HepG2 (cell line): ENCODE results near the gene STAMBPL1. TPM values are rescaled to one million over a fixed set of nuclear protein-coding genes. Genes with fewer than 3 reads are reported as not detected.
A peak's percentile ranks its signal among the peaks of the same experiment; 100 is the strongest.

Source experiments
- BCL6 ChIP-seq: IDR thresholded peaks from 2 replicates; pipeline ENCODE4 v1.6.1; 2016; ENCODE audit warnings: missing genetic modification reagents, missing compliant biosample characterization
- CEBPB ChIP-seq: IDR thresholded peaks from 2 replicates; pipeline ENCODE4 v1.6.1; 2011; ENCODE audit warnings: low read depth, low read length, improper control_type of control experiment, borderline replicate concordance
- ELF3 ChIP-seq: IDR thresholded peaks from 2 replicates; pipeline ENCODE4 v1.6.1; 2016; ENCODE audit warnings: missing genetic modification reagents, missing compliant biosample characterization
- ETV6 ChIP-seq: sonication (generic); formaldehyde crosslinking; conservative IDR thresholded peaks from 2 replicates; pipeline ENCODE4 v1.4.0; 2020; ENCODE audit warnings: missing genetic modification reagents
- FOXA3 ChIP-seq: IDR thresholded peaks from 2 replicates; pipeline ENCODE4 v1.6.1; 2016; ENCODE audit warnings: missing genetic modification reagents, missing compliant biosample characterization
- JUNB ChIP-seq: sonication (generic); formaldehyde crosslinking; IDR thresholded peaks from 2 replicates; pipeline ENCODE4 v1.8.0; 2022; ENCODE audit warnings: missing genetic modification reagents, mild to moderate bottlenecking, borderline replicate concordance
- MEF2D ChIP-seq: sonication (generic); formaldehyde crosslinking; IDR thresholded peaks from 2 replicates; pipeline ENCODE4 v1.5.1; 2020; ENCODE audit warnings: mild to moderate bottlenecking, missing genetic modification reagents
- NCOA2 ChIP-seq: sonication (generic); formaldehyde crosslinking; IDR thresholded peaks from 2 replicates; pipeline ENCODE4 v1.8.0; 2022; ENCODE audit warnings: inconsistent platforms
- NR2F6 ChIP-seq, 2 experiments: IDR thresholded peaks; 2 replicates each; pipeline ENCODE4 v1.6.1; 2016; ENCODE audit warnings: antibody characterized with exemption in 1 of 2, mild to moderate bottlenecking in 1 of 2
- RXRA ChIP-seq: sonication (generic); formaldehyde crosslinking; IDR thresholded peaks from 2 replicates; pipeline ENCODE4 v1.5.1; 2020; ENCODE audit warnings: missing genetic modification reagents
- RXRB ChIP-seq: IDR thresholded peaks from 2 replicates; pipeline ENCODE4 v1.6.1; 2016; ENCODE audit warnings: borderline replicate concordance, missing genetic modification reagents, missing compliant biosample characterization
- SIX4 ChIP-seq: sonication (generic); formaldehyde crosslinking; IDR thresholded peaks from 2 replicates; pipeline ENCODE4 v1.4.0; 2020; ENCODE audit warnings: missing genetic modification reagents
- SOX13 ChIP-seq, 3 experiments: fragments of 450-650 bp in 1 of 3; sonication (generic) in 1 of 3; formaldehyde crosslinking in 1 of 3; IDR thresholded peaks in 2 of 3; conservative IDR thresholded peaks in 1 of 3; 2 replicates each; pipeline versions ENCODE4 v1.5.0 to v1.6.1; 2016 to 2020; ENCODE audit warnings: antibody characterized with exemption in 1 of 3, mild to moderate bottlenecking in 1 of 3, missing compliant biosample characterization in 1 of 3, missing genetic modification reagents in 1 of 3, moderate library complexity in 1 of 3
- TCF7L2 ChIP-seq: IDR thresholded peaks from 2 replicates; pipeline ENCODE4 v1.6.1; 2011; ENCODE audit warnings: mild to moderate bottlenecking, low read depth, low read length, moderate library complexity
- TEF ChIP-seq: sonication (generic); formaldehyde crosslinking; IDR thresholded peaks from 2 replicates; pipeline ENCODE4 v1.5.0; 2020; ENCODE audit warnings: missing genetic modification reagents
- ZMYM4 ChIP-seq: sonication (generic); formaldehyde crosslinking; IDR thresholded peaks from 2 replicates; pipeline ENCODE4 v1.8.1; 2023; ENCODE audit warnings: mild to moderate bottlenecking, missing genetic modification reagents
- ZNF256 ChIP-seq: sonication (generic); formaldehyde crosslinking; conservative IDR thresholded peaks from 2 replicates; pipeline ENCODE4 v1.4.0; 2020; ENCODE audit warnings: missing genetic modification reagents
- ZNF264 ChIP-seq: sonication (generic); formaldehyde crosslinking; IDR thresholded peaks from 2 replicates; pipeline ENCODE4 v1.4.0; 2020; ENCODE audit warnings: missing genetic modification reagents
- ZNF704 ChIP-seq: sonication (generic); formaldehyde crosslinking; IDR thresholded peaks from 2 replicates; pipeline ENCODE4 v1.8.1; 2023; ENCODE audit warnings: mild to moderate bottlenecking, inconsistent platforms, moderate library complexity, missing genetic modification reagents, borderline replicate concordance
- ZNF891 ChIP-seq: sonication (generic); formaldehyde crosslinking; IDR thresholded peaks from 2 replicates; pipeline ENCODE4 v1.5.0; 2020; ENCODE audit warnings: mild to moderate bottlenecking, missing genetic modification reagents
- polyA plus RNA-seq, 8 experiments: library from polyadenylated mRNA; depleted of rRNA in 3 of 8; stranded (reverse) in 7 of 8; unstranded in 1 of 8; fragments of >200 nt; fragmentation: Illumina TruSeq in 4 of 8; extraction: Trizol in 4 of 8; gene quantifications; 2 replicates each; pipeline versions ENCODE4 v1.2.1 to v1.2.3, GENCODE V29; 2011 to 2016; ENCODE audit warnings: low read depth in 4 of 8, missing spikeins in 1 of 8, mixed read lengths in 1 of 8; ENCODE audit not compliant: insufficient read depth in 1 of 8
- total RNA-seq, 5 experiments: library from RNA; depleted of rRNA; stranded (reverse); fragments of >200 nt; fragmentation: Illumina TruSeq; extraction: Trizol; gene quantifications; 2 replicates each; pipeline ENCODE4 v1.2.3, GENCODE V29; 2016; ENCODE audit warnings: low read depth in 1 of 5
- TF ChIP-seq, protein P1 (sequence below): IDR thresholded peaks from 2 replicates; pipeline ENCODE4 v1.6.1; 2016
- TF ChIP-seq, protein P2 (sequence below): sonication (generic); formaldehyde crosslinking; IDR thresholded peaks from 2 replicates; pipeline ENCODE4 v1.5.0; 2020; ENCODE audit warnings: mild to moderate bottlenecking, missing genetic modification reagents
- TF ChIP-seq, protein P3 (sequence below): sonication (generic); formaldehyde crosslinking; IDR thresholded peaks from 2 replicates; pipeline ENCODE4 v1.4.0; 2020; ENCODE audit warnings: missing genetic modification reagents, borderline replicate concordance

Gene STAMBPL1
- total and polyA plus RNA-seq, 2 of the 13 experiments (the other 11 are each of a cell fraction or from before 2014, with no cell fraction given), result 1.4 to 1.5 TPM

GRCh38 chr10:88896372-88896993, 16.4 kb downstream of the STAMBPL1 start (continued):
- TF ChIP-seq, protein P1, sequence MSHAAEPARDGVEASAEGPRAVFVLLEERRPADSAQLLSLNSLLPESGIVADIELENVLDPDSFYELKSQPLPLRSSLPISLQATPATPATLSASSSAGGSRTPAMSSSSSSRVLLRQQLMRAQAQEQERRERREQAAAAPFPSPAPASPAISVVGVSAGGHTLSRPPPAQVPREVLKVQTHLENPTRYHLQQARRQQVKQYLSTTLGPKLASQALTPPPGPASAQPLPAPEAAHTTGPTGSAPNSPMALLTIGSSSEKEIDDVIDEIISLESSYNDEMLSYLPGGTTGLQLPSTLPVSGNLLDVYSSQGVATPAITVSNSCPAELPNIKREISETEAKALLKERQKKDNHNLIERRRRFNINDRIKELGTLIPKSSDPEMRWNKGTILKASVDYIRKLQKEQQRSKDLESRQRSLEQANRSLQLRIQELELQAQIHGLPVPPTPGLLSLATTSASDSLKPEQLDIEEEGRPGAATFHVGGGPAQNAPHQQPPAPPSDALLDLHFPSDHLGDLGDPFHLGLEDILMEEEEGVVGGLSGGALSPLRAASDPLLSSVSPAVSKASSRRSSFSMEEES (CRISPR knock-in tag), result no peak
- TF ChIP-seq NR2F6 (IDR thresholded peaks at IDR 0.05) (0 out of 2 replicates have a peak, but pooled peaks have one; percentile 10), NR2F6 (CRISPR knock-in tag; IDR thresholded peaks at IDR 0.05) (no peak), TEF (CRISPR knock-in tag) (no peak), TCF7L2 (no peak), ETV6 (no peak), FOXA3 (0 out of 2 replicates have a peak, but pooled peaks have one; percentile 13), ZNF704 (CRISPR knock-in tag) (no peak), ZNF264 (no peak), BCL6 (CRISPR knock-in tag) (peak; percentile 85), MEF2D (CRISPR knock-in tag) (no peak), SOX13 (IDR thresholded peaks at IDR 0.05) (no peak), SOX13 (CRISPR knock-in tag; conservative IDR thresholded peaks at IDR 0.05 in 1 of 2, IDR thresholded peaks at IDR 0.05 in 1 of 2) (peak in 1 of 2 experiments; percentile 78; a peak in 1 of 4 replicates), ELF3 (CRISPR knock-in tag) (peak; percentile 51; the same call in 1 of the 2 replicates), JUNB (CRISPR knock-in tag) (no peak), ZNF891 (no peak), ZNF256 (CRISPR knock-in tag) (no peak), NCOA2 (peak; percentile 26; the same call in 1 of the 2 replicates), CEBPB (peak; percentile 17; the same call in 1 of the 2 replicates), RXRA (no peak), ZMYM4 (CRISPR knock-in tag) (0 out of 2 replicates have a peak, but pooled peaks have one; percentile 37), RXRB (CRISPR knock-in tag) (peak; percentile 61; the same call in 1 of the 2 replicates), SIX4 (CRISPR knock-in tag) (0 out of 2 replicates have a peak, but pooled peaks have one; percentile 24)
- TF ChIP-seq, protein P2, sequence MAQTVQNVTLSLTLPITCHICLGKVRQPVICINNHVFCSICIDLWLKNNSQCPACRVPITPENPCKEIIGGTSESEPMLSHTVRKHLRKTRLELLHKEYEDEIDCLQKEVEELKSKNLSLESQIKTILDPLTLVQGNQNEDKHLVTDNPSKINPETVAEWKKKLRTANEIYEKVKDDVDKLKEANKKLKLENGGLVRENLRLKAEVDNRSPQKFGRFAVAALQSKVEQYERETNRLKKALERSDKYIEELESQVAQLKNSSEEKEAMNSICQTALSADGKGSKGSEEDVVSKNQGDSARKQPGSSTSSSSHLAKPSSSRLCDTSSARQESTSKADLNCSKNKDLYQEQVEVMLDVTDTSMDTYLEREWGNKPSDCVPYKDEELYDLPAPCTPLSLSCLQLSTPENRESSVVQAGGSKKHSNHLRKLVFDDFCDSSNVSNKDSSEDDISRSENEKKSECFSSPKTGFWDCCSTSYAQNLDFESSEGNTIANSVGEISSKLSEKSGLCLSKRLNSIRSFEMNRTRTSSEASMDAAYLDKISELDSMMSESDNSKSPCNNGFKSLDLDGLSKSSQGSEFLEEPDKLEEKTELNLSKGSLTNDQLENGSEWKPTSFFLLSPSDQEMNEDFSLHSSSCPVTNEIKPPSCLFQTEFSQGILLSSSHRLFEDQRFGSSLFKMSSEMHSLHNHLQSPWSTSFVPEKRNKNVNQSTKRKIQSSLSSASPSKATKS (CRISPR knock-in tag), result no peak
- TF ChIP-seq, protein P3, sequence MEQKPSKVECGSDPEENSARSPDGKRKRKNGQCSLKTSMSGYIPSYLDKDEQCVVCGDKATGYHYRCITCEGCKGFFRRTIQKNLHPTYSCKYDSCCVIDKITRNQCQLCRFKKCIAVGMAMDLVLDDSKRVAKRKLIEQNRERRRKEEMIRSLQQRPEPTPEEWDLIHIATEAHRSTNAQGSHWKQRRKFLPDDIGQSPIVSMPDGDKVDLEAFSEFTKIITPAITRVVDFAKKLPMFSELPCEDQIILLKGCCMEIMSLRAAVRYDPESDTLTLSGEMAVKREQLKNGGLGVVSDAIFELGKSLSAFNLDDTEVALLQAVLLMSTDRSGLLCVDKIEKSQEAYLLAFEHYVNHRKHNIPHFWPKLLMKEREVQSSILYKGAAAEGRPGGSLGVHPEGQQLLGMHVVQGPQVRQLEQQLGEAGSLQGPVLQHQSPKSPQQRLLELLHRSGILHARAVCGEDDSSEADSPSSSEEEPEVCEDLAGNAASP (CRISPR knock-in tag), result peak; percentile 27; the same call in 1 of the 2 replicates
